ENCODE measurements around the gene ODF2. TPM values are rescaled to one million over a fixed set of nuclear protein-coding genes. Genes with fewer than 3 reads are reported as not detected.

Gene ODF2
- total RNA-seq, 1 experiment from 2014 or later = 46.8 TPM

DNA sequence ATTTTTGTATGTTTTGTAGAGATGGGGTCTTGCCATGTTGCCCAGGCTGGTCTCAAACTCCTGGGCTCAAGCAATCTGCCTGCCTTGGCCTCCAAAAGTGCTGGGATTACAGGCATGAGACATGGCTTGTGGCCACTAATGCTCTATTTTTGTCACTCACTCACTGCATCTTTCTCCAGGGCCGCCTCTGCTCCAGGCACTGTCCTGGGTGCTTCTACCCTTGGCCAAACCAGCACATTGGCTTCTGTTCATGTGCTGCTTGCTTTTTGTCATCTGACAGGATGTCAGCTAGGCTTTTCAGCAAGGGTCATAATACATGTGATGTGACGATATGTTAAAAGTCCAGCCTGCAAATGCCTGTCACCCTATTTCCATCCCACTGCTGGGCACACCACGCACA is 3.2 kb downstream of the ODF2 start:
- Histone ChIP-seq H3K27ac (ENCODE audit: low read depth, low read length) (no peak overlapping the region), H3K4me1 (ENCODE audit: control insufficient read depth in 1 of 2, insufficient read depth in 2 of 2, low read length in 2 of 2) (peaks cover 5 to 22% of the 10 kb centered on the region in 2 experiments; a peak in 3 of 4 replicates), H2AFZ (ENCODE audit: low read depth, low read length, poor library complexity, severe bottlenecking) (no peak overlapping the region), H3K9ac (ENCODE audit: low read length) (no peak overlapping the region), H3K79me2 (ENCODE audit: insufficient read depth, low read length) (peaks cover 18% of the 10 kb centered on the region), H3K4me2 (ENCODE audit: low read length) (no peak overlapping the region), H3K9me3 (ENCODE audit: control insufficient read depth in 1 of 2, insufficient read depth in 1 of 2, low read depth in 1 of 2, low read length in 2 of 2) (no peaks in the 10 kb centered on the region), H3K27me3 (ENCODE audit: insufficient read depth, low read length) (no peaks in the 10 kb centered on the region), H3K4me3 (replicated peaks in 1 of 2; ENCODE audit: low read depth in 1 of 2, low read length in 2 of 2) (no peak overlapping the region), H3K36me3 (ENCODE audit: control insufficient read depth in 1 of 2, insufficient read depth in 2 of 2, low read length in 2 of 2) (peaks cover 20 to 27% of the 10 kb centered on the region in 2 experiments; a peak in 3 of 4 replicates), H4K20me1 (ENCODE audit: insufficient read depth) (no peaks in the 10 kb centered on the region), H3K9me2 (ENCODE audit: insufficient read depth) (no peaks in the 10 kb centered on the region)
- RAD21 ChIA-PET (ENCODE audit: low non-redundant PET in 1 of 2, low total read pairs in 2 of 2, uncharacterized antibody in 2 of 2, unreplicated experiment in 2 of 2) = no interaction called here
- BruUV-seq (replicated peaks) = no TSS peak
- ATAC-seq (no peak), DNase-seq (ENCODE audit: low read depth, low spot score) (no peak)
- intact Hi-C loops (cut with micrococcal nuclease) = loop anchor here (5.0 kb wide), 1 partner anchor 93 kb away; the partner anchor contains the start of gene SPTAN1
- CTCF ChIA-PET = no interaction called here
- TF ChIP-seq SRF (IDR thresholded peaks at IDR 0.05; ENCODE audit: low read depth) = no peak
- no peak for TF ChIP-seq TCF7L2 (IDR thresholded peaks at IDR 0.05; ENCODE audit: borderline replicate concordance, extremely low read depth, insufficient read depth, insufficient read length)
- no peak for TF ChIP-seq YY1 (IDR thresholded peaks at IDR 0.05; ENCODE audit: extremely low read depth, insufficient replicate concordance, low read depth, low read length)
- TF ChIP-seq SP1 (IDR thresholded peaks at IDR 0.05; ENCODE audit: low read depth) = no peak
- TF ChIP-seq POLR2A (IDR thresholded peaks at IDR 0.05; ENCODE audit: borderline replicate concordance, extremely low read depth, insufficient read depth, insufficient read length) = no peak
- TF ChIP-seq ELF1 (IDR thresholded peaks at IDR 0.05; ENCODE audit: borderline replicate concordance, low read depth) = no peak
- TF ChIP-seq SIN3A (IDR thresholded peaks at IDR 0.05; ENCODE audit: low read depth) = no peak
- TF ChIP-seq FOSL1 (IDR thresholded peaks at IDR 0.05; ENCODE audit: low read depth) = no peak
- TF ChIP-seq, protein P1, sequence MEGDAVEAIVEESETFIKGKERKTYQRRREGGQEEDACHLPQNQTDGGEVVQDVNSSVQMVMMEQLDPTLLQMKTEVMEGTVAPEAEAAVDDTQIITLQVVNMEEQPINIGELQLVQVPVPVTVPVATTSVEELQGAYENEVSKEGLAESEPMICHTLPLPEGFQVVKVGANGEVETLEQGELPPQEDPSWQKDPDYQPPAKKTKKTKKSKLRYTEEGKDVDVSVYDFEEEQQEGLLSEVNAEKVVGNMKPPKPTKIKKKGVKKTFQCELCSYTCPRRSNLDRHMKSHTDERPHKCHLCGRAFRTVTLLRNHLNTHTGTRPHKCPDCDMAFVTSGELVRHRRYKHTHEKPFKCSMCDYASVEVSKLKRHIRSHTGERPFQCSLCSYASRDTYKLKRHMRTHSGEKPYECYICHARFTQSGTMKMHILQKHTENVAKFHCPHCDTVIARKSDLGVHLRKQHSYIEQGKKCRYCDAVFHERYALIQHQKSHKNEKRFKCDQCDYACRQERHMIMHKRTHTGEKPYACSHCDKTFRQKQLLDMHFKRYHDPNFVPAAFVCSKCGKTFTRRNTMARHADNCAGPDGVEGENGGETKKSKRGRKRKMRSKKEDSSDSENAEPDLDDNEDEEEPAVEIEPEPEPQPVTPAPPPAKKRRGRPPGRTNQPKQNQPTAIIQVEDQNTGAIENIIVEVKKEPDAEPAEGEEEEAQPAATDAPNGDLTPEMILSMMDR (IDR thresholded peaks at IDR 0.05 in 2 of 3, conservative IDR thresholded peaks at IDR 0.05 in 1 of 3; ENCODE audit: borderline replicate concordance in 1 of 3, insufficient read depth in 1 of 3, low read depth in 2 of 3, low read length in 2 of 3) = no peak
- TF ChIP-seq EZH2phosphoT487 (IDR thresholded peaks at IDR 0.05; ENCODE audit: borderline replicate concordance) = no peak
- TF ChIP-seq, protein P2, sequence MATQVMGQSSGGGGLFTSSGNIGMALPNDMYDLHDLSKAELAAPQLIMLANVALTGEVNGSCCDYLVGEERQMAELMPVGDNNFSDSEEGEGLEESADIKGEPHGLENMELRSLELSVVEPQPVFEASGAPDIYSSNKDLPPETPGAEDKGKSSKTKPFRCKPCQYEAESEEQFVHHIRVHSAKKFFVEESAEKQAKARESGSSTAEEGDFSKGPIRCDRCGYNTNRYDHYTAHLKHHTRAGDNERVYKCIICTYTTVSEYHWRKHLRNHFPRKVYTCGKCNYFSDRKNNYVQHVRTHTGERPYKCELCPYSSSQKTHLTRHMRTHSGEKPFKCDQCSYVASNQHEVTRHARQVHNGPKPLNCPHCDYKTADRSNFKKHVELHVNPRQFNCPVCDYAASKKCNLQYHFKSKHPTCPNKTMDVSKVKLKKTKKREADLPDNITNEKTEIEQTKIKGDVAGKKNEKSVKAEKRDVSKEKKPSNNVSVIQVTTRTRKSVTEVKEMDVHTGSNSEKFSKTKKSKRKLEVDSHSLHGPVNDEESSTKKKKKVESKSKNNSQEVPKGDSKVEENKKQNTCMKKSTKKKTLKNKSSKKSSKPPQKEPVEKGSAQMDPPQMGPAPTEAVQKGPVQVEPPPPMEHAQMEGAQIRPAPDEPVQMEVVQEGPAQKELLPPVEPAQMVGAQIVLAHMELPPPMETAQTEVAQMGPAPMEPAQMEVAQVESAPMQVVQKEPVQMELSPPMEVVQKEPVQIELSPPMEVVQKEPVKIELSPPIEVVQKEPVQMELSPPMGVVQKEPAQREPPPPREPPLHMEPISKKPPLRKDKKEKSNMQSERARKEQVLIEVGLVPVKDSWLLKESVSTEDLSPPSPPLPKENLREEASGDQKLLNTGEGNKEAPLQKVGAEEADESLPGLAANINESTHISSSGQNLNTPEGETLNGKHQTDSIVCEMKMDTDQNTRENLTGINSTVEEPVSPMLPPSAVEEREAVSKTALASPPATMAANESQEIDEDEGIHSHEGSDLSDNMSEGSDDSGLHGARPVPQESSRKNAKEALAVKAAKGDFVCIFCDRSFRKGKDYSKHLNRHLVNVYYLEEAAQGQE (IDR thresholded peaks at IDR 0.05; ENCODE audit: low read depth) = no peak
- POLR2A ChIA-PET = no interaction called here
